Activated T-cell treated with anti-CD3 and anti-CD28 coated beads for 1 hour (primary cell): Measurements from ENCODE around the gene ATP2B2.

Experiments
- DNase-seq: peaks from one replicate; pipeline ENCODE4 v3.0.0-alpha.2; 2020; ENCODE audit warnings: low read depth

ATP2B2 gene

DNA sequence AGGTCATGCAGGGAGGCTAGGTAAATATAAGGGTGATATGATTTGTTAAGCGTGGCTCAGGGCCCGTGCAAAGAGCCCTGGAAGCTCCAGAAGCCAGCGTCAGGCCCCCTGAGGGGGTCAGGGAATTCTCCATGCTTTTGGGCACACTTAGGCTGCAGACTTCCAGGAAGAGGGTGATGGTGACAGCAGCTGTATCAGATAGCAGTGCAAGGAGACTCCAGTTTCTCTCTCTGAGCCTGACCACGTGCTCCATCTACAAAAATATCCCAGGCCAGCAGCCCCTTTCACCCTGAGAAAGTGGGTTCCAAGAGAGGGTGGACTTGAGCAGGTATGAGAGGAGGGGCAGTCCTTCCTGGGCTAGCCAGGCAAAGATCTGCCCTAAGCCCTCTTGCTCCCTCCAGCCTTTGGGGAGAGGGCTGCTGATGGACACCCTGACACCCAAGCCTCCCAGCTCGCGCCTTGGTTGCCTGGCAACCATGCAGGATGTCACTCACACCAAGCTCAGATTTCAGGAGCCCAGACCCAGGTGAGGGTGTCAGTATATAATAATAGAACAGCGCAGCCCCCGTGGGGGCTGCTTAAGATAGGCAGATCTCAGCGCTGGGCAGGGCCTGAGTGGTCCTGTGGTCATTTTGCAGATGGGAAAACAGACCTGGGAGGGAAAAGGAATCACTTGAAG lies 35.8 kb downstream of the ATP2B2 start:
- no peak for DNase-seq

DNA sequence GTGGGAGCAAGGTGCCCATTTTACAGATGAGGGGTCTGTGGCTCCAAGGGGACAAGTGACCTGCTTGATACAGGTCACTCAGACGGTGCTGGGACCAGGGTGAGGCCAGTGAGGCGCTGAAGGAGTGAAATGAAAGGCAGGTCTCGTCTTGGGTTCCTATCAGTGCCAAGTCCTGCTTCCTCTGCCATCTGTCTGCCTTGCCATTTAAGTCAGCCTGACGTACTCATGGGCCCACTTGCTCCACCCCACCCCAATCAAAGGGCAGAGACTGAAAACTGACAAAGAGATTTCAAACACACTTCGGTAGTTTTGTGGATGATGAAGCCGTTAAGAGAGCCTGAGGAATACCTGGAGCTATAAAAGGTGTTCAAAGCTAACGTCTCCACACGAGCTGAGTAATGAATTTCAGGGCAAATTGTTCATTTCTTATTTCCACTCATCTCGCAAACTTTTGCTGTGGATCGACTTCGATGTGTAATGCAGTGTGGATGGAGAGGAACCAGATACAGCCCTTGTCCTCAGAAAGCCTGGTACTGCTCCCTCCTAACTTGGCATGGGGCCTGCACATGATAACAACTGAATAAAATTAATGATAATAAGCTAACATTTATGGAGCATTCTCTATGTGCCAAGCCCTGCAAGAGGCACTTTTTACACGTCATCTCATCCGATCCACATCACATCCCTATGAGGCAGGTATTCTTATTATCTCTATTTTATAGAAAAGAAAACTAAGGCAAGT lies 36.6 kb downstream of the ATP2B2 start:
- no peak for DNase-seq

DNA sequence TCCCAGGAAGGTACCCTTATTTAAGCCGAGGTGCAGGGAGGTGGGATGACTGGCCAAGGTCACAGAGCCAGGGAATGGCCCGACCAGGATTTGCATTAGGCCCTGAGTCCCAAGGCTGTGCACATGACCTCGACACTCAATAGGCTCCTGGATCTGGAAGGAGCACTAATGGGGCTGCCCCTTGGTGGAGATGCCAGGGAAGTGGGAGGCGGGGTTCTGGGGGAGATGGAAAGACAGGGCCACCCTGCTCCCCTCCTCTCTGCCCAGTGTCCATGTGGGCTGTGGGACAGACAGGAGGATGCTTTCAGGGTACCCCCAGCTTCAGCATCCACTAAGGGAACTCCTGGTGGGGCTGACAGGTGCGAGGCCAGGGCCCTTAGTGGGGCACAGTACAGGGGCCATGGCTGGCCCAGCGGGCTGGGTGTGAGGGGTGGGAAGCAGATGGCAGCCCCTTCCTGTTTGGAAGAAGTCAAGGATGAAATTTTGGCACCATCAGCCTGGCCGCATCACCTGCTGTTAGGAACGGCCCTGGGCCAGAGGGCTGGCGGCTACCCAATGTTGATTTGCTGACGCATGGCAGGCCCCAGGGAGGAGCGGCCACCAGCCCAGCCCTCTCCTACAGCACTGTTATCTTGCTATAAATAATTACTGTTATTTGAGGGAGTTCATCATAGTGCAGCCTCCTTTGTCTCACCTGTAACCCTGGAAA lies 37.3 kb downstream of the ATP2B2 start:
- DNase-seq: no peak

DNA sequence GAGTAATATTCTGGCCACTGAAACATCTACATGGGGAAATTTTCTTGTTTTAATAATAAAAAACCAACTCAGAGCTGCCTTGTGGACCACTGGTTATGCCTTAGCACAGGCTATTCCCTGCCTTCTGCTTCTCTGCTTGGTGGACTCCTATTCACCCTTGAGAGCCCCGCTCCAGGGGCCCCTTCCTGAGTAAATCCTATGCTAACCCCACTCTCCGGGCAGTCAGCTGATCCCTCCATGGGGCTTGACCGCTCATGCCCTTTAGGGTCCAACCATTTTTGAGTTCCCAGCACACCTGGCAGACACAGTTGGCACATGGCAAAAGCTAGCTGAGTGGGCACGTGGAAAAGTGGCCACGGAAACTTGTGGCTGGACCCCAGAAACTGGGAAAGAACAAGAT lies 38.2 kb downstream of the ATP2B2 start:
- DNase-seq: no peak

DNA sequence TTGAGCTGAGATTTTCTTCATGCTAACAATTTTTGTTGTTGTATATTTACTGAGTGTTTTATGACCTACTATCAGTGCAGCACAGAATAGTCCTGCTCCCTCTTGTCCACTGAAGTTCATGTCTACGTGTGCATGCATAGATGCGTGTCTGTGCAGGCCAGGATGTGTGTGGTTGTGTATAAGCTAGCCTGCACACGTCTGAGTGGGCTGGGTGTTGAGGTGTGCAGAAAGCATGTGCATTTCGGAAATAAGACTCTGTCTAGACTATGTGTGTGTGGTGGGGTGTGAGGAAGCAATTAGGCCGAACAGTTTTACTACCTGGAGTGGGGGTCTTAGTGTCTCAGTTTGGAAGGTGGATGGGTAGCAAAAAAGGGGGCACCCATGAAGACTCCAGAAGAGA lies 39.2 kb downstream of the ATP2B2 start:
- no peak for DNase-seq

DNA sequence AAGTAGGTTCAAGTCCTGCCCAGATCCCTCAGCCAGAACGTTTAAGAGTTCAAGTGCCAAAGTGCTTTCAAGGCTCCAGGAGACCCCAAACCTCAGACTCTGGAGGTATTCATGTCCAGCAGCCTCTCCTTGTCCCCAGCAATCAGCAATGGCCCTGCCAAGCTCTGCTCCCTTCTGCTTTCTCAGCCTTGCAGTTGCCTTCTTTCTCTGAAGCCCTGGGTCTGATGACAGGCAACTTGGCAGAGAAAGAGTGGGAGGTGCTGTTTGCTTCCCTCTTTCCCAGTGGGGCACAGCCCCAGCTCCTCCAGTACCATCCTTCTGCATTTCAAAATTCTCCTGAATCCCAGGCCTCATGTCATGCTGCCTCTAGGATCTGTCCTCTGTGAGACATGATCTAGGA lies 40.2 kb downstream of the ATP2B2 start:
- DNase-seq: no peak

DNA sequence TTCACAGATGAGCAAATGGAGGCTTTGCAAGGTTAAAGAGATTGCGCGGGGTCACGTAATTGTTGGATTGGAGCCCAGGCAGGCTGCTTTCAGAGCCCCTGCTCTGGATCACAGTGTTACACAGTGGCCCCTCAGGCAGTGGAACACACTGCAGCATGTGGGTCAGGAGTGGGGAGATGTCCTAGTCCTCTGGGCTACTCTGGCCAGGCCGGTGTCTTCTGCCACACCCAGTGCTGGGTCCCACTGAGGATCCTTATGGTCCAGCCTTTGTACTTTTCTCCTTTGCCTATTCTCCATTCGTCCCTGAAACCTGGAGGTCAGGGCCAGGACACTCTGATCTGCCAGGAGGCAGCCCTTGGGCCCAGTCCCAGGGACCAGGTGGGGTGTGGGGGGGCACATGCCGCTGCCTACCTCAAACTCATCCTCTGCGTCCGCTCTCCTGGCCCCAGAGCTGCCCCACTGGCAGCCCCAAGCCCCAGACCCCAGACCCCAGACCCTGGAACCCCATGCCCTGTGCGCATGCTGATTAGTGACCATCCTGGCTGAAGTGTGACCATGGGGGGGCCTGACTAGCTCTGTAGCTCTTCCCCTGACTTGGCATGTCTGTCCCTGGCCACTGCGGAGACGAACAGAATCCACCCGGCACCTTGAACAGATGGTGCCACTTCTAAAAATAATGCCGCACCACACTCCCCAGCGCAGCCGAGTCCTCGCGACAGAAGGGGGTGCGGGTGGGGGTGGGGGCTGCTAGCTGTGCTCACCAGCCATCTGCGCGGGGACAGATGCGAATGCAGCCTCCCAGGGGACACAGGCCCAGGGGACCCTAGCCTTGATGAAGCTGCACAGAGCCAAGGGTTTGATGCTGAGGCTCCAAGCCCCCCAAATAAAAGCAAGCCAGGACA lies 41.6 kb downstream of the ATP2B2 start:
- no peak for DNase-seq

DNA sequence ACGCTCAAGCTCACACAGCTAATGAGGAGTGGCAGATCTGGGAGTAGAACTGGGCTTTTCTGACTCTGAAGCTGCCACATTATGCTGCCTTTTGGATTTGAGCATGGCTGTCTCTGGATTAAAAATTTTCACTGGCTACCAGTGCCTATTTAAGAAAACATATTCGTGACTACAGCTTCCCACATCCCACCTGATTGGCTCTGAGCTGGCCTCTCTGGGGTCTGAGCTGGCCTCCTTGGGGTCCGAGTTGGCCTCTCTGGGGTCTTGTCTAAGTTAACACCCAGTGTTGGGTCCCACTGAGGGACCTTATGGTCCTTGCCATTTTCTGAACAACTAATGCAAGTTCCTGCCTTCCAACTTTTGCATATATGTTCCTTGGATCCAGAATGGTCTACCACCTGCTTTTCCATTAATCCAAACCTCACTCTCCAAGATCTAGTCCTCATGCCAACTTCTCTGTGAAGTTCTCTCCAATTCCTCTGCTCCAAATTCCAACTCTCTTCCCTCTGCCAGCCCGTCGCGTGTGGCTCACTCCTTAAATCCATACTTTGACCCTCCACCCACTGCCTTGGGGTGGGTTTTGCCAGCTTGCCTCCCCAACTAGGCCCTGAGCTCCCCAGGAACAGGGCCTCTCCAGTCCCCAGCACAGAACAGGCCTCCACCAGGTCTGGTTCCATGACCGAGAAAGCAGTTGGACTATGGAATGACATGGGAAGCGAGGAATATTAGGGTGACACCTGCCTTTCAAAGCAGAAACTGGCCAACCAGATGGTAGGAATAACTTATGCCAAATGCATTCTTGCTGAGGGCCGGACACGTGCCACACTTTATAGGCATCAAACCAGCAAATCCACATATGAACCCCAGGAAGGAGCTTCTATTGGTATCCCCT lies 42.5 kb downstream of the ATP2B2 start:
- DNase-seq: no peak

DNA sequence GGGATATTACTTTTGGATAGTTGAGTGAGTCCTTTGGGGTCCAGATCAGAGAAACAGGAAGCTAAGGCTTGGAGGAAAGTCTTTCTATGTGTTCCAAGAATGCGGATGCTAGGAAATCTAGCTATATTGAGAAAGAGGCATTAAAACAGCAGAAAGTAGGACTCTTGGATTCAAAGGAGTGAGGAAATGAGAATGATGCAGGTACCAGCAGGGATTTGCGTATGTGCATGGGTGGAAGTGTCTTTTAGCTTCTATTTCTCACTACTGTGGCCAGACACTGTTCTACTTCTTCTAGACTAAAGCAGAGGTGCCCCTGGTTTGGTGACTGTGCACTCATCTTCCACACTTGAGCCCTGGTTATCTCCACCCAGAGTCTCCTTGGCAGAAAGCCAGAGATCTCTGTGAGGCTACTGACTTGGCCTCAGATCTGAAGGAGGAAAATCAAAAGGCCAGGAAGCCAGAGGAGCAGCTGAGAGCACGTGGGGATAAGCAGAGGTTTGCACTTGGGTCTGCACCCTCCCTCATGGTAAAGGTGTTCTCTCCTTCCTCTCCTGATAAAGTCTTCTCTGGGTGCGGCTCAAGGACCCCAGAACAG lies 44.3 kb downstream of the ATP2B2 start:
- no peak for DNase-seq

DNA sequence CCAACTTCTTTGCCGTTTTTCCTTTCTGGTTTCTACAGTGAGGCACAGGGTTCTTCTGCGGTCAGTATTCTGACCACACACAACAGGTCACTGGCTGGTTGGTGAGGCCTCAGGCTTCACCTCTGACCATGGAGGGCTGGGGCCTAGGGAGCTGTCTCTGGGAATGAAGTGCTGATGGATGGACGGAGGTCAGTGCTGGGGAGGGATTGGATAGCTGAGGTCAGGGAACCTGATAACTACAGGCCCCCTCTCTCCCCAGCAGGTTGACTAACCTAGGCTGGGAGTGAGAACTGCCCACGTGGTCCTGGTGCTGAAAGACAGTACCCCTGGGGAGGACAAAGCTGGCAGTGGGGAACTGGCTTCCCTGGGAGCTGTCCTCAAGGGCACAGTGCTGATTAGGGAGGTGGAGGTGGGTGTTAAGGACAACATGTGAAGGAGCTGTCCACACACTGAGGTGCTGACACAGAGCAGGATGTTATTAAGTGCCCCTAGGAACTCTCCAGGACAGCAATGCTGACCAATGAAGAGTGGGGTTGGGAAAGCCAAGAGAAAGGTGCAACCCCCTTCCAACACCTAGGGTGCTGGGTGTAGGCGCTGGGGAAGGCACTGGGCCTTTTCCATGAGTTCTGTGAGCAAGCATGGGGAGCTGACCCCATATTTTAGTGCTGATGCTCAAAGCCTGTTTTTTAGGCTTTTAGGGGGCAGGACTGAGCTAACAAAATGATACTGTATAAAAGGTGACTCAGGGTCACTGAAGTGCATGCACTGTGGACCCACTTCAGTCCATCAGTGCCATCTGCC lies 45.2 kb downstream of the ATP2B2 start:
- DNase-seq: peak; percentile 12

DNA sequence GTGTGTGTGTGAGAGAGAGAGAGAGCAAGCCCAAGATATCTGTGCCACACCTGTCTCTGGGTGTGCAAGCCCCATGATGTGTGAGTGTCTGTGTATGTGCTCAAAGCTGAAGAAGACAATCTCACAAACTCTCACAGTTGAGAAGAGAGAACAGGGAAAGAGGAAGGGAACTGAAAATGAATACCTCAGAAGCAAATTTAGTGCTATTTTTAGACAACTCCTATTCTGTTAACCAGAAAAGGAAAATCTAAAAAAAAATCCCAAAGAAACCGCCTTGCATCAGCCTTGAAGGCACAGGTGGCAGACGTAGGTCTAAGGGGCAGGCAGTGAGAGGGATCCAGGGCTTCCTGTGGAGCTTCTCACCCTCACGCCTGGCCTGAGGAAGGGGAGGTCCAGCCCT lies 47.8 kb downstream of the ATP2B2 start:
- DNase-seq: no peak

DNA sequence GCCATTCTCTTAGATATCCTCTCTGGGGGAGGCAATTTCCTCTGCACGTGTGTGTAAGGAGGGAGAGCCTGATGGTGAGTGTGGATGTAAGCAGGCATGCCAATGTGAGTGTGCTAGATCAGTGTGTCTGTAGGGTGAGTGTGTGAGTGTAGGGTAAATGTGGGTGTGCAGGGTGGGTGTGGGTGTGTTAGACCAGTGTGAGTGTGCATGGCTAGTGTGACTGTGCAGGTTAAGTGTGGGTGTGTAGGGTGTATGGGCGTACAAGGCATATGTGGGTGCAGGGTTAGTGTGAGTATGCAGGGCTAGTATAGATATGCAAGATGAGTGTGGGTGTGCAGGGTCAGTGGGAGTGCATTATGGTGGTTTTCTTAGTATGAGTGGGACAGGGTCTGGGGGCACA lies 48.4 kb downstream of the ATP2B2 start:
- no peak for DNase-seq

DNA sequence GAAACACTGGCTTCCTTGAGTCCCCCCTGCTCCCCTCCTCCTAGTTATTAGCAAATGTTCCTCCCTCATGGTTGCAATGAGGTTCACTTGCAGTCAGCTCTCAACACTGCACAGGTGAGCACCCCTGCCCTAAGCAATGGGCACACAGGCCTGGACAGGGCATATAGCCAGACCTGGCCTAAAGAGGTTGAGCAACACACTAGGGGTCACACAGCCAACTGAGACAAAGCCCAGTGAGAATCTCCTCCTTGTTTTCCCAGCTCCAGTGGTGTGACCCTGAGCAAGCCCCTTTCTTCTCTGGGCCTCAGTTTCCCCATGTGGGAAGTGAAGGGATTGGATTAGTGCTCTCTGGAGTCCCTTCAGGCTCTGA lies 49.9 kb downstream of the ATP2B2 start:
- no peak for DNase-seq

DNA sequence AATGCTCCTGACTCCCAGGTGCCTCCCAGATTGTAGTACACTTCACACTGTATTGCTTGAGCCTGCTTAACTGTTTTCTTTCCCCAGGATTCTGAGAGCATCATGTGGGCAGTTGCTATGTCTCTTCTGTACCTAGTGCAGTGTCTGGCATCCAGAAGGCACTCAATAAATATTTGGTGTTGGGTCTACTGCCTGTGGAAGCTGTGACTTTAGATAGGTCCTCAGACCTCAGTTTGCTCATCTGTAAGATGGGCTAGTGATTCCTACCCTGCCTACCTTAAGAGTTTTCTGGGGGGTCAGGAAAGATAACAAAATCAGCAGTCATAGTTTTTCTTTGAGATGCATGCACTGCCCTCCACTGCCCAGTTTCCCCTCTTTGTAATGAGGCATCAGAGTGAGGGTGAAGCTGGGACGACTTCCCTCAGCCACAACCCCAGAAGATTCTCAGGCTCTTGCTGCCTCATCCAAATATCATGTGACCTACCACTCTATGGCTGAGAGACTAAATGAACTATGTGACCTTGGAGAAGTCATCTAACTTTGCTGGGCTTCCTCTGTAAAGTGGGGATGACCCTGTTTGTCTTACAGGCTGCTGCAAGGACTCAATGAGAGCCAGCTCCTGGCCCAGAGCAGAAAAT lies 50.4 kb downstream of the ATP2B2 start:
- DNase-seq: no peak

DNA sequence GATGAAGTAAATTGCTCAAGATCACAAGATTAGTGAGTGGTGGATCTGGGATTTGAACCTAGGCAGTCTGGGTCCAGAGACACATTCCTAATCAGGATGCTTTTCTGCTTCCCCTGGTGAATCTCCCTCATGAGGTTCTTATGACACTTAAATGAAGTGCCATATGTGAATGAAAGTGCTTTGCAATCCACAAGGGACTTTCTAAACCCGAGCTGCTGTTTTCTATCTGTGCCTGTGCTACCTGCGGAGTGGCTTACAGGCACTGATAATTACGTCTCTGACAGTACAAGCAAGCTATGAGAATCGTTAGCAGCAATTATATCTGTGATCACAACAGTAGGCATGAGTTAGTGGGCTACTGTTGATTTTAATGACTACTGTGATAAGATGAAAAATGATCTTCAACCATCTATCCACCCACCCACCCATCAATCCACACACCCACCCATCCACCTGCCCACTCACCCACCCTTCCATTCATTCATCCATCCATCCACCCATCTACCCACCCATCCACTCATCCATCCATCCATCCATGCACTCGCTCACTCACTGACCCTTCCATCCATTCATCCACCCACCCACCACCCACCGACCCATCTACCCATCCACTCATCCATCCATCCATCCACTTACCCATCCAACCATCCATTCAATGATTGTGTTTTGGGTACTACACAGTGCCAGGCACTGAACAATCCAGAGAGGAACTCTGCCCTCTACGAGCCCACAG lies 51.8 kb downstream of the ATP2B2 start:
- no peak for DNase-seq

DNA sequence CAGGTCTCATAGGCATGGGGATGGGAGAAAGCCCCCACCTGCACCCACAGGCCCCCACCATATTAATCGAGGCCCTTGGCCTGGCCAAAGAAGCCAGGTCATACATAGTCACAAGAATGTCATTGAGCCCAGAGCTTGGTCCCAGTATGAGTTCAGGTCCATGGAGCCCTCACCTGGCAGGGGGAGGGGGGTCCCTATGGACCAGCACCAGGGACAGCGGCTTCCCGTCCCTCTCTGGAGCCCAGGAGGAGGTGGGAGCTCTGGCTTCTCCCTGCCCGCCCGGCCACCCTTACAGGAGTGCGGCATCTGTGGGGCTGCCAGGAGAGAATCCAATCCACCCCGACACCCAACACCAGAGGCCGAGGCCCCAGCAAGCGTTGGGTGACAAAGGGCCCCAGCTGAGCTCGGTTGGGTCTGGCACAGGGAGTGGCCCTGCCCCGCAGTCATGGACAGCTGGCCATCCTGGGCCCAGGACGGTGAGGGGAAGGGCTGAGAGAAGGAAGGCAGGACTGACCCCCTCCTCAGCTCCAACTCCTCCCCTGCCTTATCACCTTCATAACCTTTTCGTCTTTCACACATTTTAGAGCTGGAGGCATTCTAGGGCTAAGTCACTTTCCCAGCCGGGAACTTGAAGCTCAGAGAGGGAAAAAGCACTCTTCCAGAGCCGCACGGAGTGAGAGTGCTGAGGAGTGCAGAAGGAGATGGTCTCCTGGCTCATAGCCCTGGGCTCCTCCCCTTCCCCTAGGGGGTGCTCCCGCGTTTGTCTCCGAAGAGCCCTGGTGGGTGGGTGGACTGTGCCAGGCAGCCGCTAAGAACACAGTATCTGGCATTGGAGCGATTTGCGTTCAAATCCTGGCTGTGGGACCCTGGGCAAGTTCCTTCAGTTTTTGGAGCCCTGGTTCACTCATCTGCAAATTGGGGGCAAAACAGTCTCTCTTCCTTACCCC lies 54.6 kb downstream of the ATP2B2 start:
- no peak for DNase-seq

DNA sequence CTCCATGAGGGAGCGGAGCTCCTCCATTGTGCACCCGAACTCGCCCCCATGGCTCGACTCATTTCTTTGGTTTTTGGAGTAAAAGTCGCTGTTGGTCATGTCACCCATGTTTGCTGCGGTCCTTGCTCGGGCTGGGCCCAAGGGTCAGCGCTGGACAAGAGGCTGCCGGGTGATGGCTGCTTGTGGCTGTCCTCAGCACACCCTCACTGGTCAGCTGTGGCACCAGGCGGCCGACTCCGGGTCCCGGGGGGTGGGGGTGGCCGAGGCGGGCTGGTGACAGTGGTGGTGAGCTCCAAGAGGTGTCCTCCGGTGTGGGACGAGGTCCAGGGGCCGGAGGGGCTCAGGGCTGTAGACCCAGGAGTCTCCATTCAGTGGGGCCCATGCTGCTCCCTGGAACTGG lies 56.0 kb downstream of the ATP2B2 start:
- DNase-seq: no peak

DNA sequence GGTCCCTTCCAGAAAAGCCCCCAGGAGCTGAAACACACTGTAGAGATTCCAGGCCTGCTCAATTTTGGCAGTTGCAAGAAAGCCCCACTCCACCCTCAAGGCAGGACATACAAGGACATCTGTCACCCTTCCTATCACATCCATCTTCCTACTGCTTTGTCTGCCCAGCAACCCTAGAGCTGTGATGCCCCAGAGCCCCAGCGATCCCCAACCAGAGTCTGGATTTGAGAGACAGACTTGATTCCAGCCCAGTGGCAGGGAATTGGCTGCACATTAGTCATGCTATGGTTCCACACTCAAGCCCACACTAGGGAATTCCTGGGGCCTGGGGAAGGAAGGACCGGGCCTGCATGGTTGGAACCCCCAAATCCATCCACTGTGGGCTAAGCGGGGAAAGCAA lies 56.8 kb downstream of the ATP2B2 start:
- DNase-seq: no peak
